ENCODE measurements around the gene COL20A1.

The COL20A1 gene

GRCh38 chr20:63276956-63277355 is 16.0 kb upstream of the COL20A1 start:
- no peak for DNase-seq (ENCODE audit: extremely low read depth, insufficient read length)
- H3K36me3 ChIP-seq (ENCODE audit: control insufficient read depth, insufficient read depth, low read length) = peaks cover 24% of the 10 kb centered on the region
- H3K27me3 ChIP-seq (replicated peaks; ENCODE audit: control insufficient read depth, insufficient read depth, low read length) = no peaks in the 10 kb centered on the region
- no peak for TF ChIP-seq CTCF (IDR thresholded peaks at IDR 0.05; ENCODE audit: insufficient read depth, low read length, poor library complexity, severe bottlenecking)
- H3K4me3 ChIP-seq (replicated peaks; ENCODE audit: low read depth, low read length) = no peak overlapping the region

DNA sequence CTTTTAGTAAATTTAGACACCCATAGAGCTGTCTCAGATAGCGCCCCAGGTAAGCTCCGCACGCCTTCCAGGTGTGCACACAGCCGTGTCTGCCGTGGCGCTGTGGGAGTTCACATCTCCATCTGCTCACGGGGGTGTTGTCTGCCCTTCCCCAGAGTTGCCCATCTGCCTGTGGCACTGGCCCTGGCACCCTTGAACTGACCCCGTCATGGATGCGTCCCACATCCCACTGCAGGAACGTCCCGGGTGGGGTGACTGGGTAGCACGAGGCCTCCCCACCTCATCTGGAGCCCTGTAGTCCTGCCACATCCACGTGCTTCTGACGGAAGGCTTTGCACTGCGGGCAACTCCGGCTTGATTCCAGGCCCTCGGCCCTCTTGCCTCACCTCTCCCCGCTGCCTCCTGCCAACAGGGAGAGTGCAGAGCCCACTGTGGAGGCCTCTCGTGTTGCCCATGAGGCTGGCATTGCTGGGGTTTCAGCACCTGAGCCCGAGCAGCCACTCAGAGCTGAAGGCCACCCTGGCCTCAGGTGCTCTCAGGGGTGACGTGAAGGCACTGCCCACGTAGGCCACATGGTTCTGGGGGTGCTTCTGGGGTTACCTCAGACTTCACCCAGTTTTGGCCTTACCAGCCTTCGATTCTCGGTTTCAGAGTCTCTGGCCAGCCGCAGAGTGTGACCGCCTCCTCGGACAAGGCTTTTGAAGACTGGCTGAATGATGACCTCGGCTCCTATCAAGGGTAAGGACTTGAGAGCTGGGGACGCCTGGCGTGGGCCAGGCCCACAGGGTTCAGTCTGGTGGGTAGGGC is 15.3 kb upstream of the COL20A1 start:
- TF ChIP-seq CTCF (IDR thresholded peaks at IDR 0.05; ENCODE audit: insufficient read depth, low read length, poor library complexity, severe bottlenecking) = no peak
- Histone ChIP-seq H3K4me3 (replicated peaks; ENCODE audit: low read depth, low read length) (no peak overlapping the region), H3K36me3 (ENCODE audit: control insufficient read depth, insufficient read depth, low read length) (peaks cover 25% of the 10 kb centered on the region), H3K27me3 (replicated peaks; ENCODE audit: control insufficient read depth, insufficient read depth, low read length) (no peaks in the 10 kb centered on the region)
- no peak for DNase-seq (ENCODE audit: extremely low read depth, insufficient read length)

DNA sequence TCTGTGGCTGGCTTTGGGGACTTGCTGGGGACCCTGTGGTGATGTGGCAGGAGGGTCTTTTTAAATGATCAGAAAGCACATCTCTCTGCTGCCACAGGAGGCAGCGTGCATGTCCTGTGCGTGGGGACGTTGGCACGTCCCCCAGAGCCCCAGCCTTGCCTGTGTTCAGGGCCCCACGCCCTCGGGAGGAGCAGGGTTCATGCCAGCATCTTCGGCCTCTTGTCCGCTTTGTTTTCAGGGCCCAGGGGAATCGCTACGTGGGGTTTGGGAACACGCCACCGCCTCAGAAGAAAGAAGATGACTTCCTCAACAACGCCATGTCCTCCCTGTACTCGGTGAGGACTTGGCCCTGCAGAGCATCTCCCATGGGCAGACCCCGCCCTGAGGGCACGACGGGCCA is 14.3 kb upstream of the COL20A1 start:
- H3K4me3 ChIP-seq (replicated peaks; ENCODE audit: low read depth, low read length) = no peak overlapping the region
- peaks cover 34% of the 10 kb centered on the region for H3K36me3 ChIP-seq (ENCODE audit: control insufficient read depth, insufficient read depth, low read length)
- TF ChIP-seq CTCF (IDR thresholded peaks at IDR 0.05; ENCODE audit: insufficient read depth, low read length, poor library complexity, severe bottlenecking) = no peak
- H3K27me3 ChIP-seq (replicated peaks; ENCODE audit: control insufficient read depth, insufficient read depth, low read length) = no peaks in the 10 kb centered on the region
- no peak for DNase-seq (ENCODE audit: extremely low read depth, insufficient read length)

GRCh38 chr20:63279931-63280330 is 13.1 kb upstream of the COL20A1 start:
- DNase-seq (ENCODE audit: extremely low read depth, insufficient read length) = no peak
- H3K4me3 ChIP-seq (replicated peaks; ENCODE audit: low read depth, low read length) = no peak overlapping the region
- no peak for TF ChIP-seq CTCF (IDR thresholded peaks at IDR 0.05; ENCODE audit: insufficient read depth, low read length, poor library complexity, severe bottlenecking)
- H3K27me3 ChIP-seq (replicated peaks; ENCODE audit: control insufficient read depth, insufficient read depth, low read length) = no peaks in the 10 kb centered on the region
- H3K36me3 ChIP-seq (ENCODE audit: control insufficient read depth, insufficient read depth, low read length) = peaks cover 36% of the 10 kb centered on the region

DNA sequence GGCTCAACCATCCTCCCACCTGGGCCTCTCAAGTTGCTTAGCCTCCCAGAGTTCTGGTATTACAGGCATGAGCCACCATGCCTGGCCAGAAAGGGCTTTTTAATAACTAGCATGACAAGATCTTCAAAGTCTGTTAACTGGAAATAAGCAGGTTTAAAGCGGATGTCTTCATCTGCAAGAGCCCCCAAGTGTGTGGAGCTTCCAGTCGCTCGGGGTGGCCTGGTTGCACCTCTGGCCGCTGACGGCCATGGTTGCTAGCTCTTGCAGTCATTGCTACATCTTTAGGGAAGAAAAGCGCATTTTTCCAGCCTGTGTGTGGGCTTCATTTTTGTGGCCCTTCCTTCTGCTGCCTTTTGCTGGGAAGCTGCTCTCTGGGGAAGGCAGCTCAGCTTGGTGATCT is 12.6 kb upstream of the COL20A1 start:
- H3K36me3 ChIP-seq (ENCODE audit: control insufficient read depth, insufficient read depth, low read length) = peaks cover 38% of the 10 kb centered on the region

More for the DNA sequence above, 12.6 kb upstream of the COL20A1 start:
- no peaks in the 10 kb centered on the region for H3K27me3 ChIP-seq (replicated peaks; ENCODE audit: control insufficient read depth, insufficient read depth, low read length)
- no peak for DNase-seq (ENCODE audit: extremely low read depth, insufficient read length)
- no peak overlapping the region for H3K4me3 ChIP-seq (replicated peaks; ENCODE audit: low read depth, low read length)
- no peak for TF ChIP-seq CTCF (IDR thresholded peaks at IDR 0.05; ENCODE audit: insufficient read depth, low read length, poor library complexity, severe bottlenecking)
